Measurements from ENCODE around the gene NOX4. TPM values are rescaled to one million over a fixed set of nuclear protein-coding genes. Genes with fewer than 3 reads are reported as not detected.

NOX4 gene
- total and polyA plus RNA-seq, 10 of the 15 experiments (the other 5 are each of a cell fraction or from before 2014, with no cell fraction given), result not detected

DNA sequence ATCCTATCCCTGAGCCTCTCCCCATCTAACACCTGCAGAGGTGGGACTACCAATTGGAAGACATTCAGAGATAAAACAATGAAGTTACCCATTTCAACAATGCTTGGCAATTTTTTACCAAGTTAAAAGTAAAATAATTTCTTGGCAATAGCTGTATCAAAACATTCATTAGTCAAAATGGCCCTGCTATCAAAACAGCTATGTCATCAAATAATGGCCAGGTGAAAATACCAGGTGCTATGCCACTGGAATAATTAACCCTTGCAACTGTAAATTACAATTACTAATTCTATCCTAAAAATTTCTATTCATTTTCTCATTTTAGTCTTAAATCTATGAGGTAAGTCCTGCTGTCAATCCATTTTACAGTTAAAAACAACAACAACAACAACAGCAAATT is 43.3 kb downstream of the NOX4 start:
- POLR2A ChIA-PET, result no interaction called here
- H3K27ac ChIP-seq (ENCODE audit: control insufficient read depth, insufficient read depth), result no peak overlapping the region
- BruUV-seq (replicated peaks), result no TSS peak
- ATAC-seq (no peak), FAIRE-seq (no peak), DNase-seq (ENCODE audit: low read depth, low spot score) (no peak)
- no peak overlapping the region for H3K4me2 ChIP-seq (ENCODE audit: control insufficient read depth, insufficient read depth)
- no peak overlapping the region for H3K9ac ChIP-seq (ENCODE audit: control insufficient read depth, insufficient read depth, low read length)
- H3K27me3 ChIP-seq (replicated peaks in 1 of 2; ENCODE audit: control insufficient read depth in 2 of 2, insufficient read depth in 2 of 2, low read length in 1 of 2), result no peaks in the 10 kb centered on the region
- no peaks in the 10 kb centered on the region for H4K20me1 ChIP-seq (ENCODE audit: control insufficient read depth, insufficient read depth)
- no peak overlapping the region for H3K4me3 ChIP-seq
- no peaks in the 10 kb centered on the region for H3K4me1 ChIP-seq (ENCODE audit: control insufficient read depth, insufficient read depth, low read length)
- no peaks in the 10 kb centered on the region for H3K36me3 ChIP-seq (ENCODE audit: control insufficient read depth in 2 of 2, insufficient read depth in 2 of 2, low read length in 1 of 2)
- intact Hi-C loops (cut with micrococcal nuclease; ENCODE audit: unreplicated experiment) (no loop called here), in situ Hi-C loops (cut with MboI) (no loop called here)
- no peaks in the 10 kb centered on the region for H3K9me3 ChIP-seq (replicated peaks; ENCODE audit: control insufficient read depth, insufficient read depth, low read length)
- CTCF ChIA-PET, result interaction anchor here (1.0 kb wide), 1 partner anchor 9 kb away, joined by 3 read pairs; no protein-coding TSS in a partner anchor
- SMC1A ChIA-PET (ENCODE audit: uncharacterized antibody, unreplicated experiment), result interaction anchor here (0.8 kb wide), 1 partner anchor 37 kb away, joined by 3 read pairs; no protein-coding TSS in a partner anchor
- no peak for TF ChIP-seq KAT2A (conservative IDR thresholded peaks at IDR 0.05; ENCODE audit: control insufficient read depth, low read depth, low read length)
- no peak for TF ChIP-seq STAT3 (IDR thresholded peaks at IDR 0.05; ENCODE audit: low read depth, low read length)
- TF ChIP-seq MYC (IDR thresholded peaks at IDR 0.05; ENCODE audit: insufficient read depth, insufficient read length, insufficient replicate concordance, low read length, severe bottlenecking), result no peak
- H2AFZ ChIP-seq (ENCODE audit: control insufficient read depth, low read depth, low read length), result no peak overlapping the region
- RAD21 ChIA-PET (ENCODE audit: unreplicated experiment), result no interaction called here
- no peaks in the 10 kb centered on the region for H3K79me2 ChIP-seq (ENCODE audit: control insufficient read depth, insufficient read depth, low read length)

DNA sequence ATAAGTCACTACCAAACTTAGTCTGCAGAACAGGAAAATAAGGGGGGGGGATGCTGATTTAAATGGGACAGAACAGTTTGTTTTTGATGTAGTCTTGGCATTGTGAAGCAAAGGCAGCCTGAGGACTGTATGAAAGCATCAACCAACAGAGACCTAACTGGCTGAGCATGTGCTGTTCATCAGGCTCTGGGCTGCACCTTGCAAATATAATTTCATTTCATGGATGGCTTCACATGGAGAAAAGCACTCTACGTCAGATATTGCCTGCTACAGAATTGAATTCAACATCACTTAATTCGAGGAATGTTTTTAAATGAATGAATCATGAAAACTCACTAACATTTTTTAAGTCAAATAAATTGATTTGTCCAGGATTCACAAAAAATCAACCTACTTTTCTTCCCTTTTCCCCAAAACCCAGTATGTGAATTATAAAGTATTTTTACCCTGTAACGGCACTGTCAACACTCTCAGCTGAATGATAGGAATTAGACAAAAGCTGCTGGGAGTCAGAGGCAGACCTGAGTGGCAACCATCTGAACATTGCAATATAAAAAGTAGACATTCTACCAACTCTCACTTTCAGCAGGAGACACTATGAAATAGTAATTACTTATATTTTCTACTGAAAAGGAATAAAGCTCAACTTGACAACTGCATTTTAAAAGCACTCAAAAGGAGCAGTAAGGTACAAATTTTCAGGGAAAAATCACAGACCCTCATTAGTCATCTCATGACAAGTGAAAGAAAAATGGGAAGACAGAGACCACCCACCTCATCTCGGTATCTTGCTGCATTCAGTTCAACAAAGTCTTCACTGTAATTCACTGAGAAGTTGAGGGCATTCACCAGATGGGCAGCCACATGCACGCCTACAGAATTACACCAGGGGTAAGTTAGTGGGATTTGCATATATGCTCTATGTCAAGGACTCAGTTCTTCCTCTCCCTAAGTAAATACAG is 47.5 kb downstream of the NOX4 start:
- no peaks in the 10 kb centered on the region for H3K9me3 ChIP-seq (replicated peaks; ENCODE audit: control insufficient read depth, insufficient read depth, low read length)
- ChIA-PET SMC1A (ENCODE audit: uncharacterized antibody, unreplicated experiment) (interaction anchor here (1.0 kb wide), 1 partner anchor 265 kb away, joined by 3 read pairs; no protein-coding TSS in a partner anchor), RAD21 (ENCODE audit: unreplicated experiment) (no interaction called here), POLR2A (no interaction called here), CTCF (no interaction called here)
- H3K27ac ChIP-seq (ENCODE audit: control insufficient read depth, insufficient read depth), result no peak overlapping the region
- H3K9ac ChIP-seq (ENCODE audit: control insufficient read depth, insufficient read depth, low read length), result no peak overlapping the region
- ATAC-seq, result no peak
- no peak for FAIRE-seq
- no peaks in the 10 kb centered on the region for H4K20me1 ChIP-seq (ENCODE audit: control insufficient read depth, insufficient read depth)
- BruUV-seq (replicated peaks), result no TSS peak
- no peak overlapping the region for H3K4me2 ChIP-seq (ENCODE audit: control insufficient read depth, insufficient read depth)
- no peak for DNase-seq (ENCODE audit: low read depth, low spot score)
- no peaks in the 10 kb centered on the region for H3K36me3 ChIP-seq (ENCODE audit: control insufficient read depth in 2 of 2, insufficient read depth in 2 of 2, low read length in 1 of 2)
- H3K27me3 ChIP-seq (replicated peaks in 1 of 2; ENCODE audit: control insufficient read depth in 2 of 2, insufficient read depth in 2 of 2, low read length in 1 of 2), result no peaks in the 10 kb centered on the region
- H3K4me3 ChIP-seq, result no peak overlapping the region
- no peak overlapping the region for H2AFZ ChIP-seq (ENCODE audit: control insufficient read depth, low read depth, low read length)
- no peaks in the 10 kb centered on the region for H3K4me1 ChIP-seq (ENCODE audit: control insufficient read depth, insufficient read depth, low read length)
- 6% methylated on average over 5 of the region's 5 CpGs for WGBS (ENCODE audit: insufficient coverage, insufficient replicate concordance, low lambda C conversion rate, missing lambda C conversion rate)
- in situ Hi-C loops (cut with MboI) (no loop called here), intact Hi-C loops (cut with micrococcal nuclease; ENCODE audit: unreplicated experiment) (no loop called here)
- no peaks in the 10 kb centered on the region for H3K79me2 ChIP-seq (ENCODE audit: control insufficient read depth, insufficient read depth, low read length)
- TF ChIP-seq NFXL1 (IDR thresholded peaks at IDR 0.05; ENCODE audit: borderline replicate concordance) (no peak), CEBPB (IDR thresholded peaks at IDR 0.05; ENCODE audit: borderline replicate concordance in 1 of 2, low read depth in 2 of 2, low read length in 2 of 2) (no peak), RCOR1 (conservative IDR thresholded peaks at IDR 0.05; ENCODE audit: low read depth, low read length) (no peak), GATAD2B (conservative IDR thresholded peaks at IDR 0.05; ENCODE audit: low read depth) (no peak)
- TF ChIP-seq, protein P1, sequence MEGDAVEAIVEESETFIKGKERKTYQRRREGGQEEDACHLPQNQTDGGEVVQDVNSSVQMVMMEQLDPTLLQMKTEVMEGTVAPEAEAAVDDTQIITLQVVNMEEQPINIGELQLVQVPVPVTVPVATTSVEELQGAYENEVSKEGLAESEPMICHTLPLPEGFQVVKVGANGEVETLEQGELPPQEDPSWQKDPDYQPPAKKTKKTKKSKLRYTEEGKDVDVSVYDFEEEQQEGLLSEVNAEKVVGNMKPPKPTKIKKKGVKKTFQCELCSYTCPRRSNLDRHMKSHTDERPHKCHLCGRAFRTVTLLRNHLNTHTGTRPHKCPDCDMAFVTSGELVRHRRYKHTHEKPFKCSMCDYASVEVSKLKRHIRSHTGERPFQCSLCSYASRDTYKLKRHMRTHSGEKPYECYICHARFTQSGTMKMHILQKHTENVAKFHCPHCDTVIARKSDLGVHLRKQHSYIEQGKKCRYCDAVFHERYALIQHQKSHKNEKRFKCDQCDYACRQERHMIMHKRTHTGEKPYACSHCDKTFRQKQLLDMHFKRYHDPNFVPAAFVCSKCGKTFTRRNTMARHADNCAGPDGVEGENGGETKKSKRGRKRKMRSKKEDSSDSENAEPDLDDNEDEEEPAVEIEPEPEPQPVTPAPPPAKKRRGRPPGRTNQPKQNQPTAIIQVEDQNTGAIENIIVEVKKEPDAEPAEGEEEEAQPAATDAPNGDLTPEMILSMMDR (IDR thresholded peaks at IDR 0.05 in 2 of 3, conservative IDR thresholded peaks at IDR 0.05 in 1 of 3; ENCODE audit: control insufficient read depth in 2 of 3, extremely low read depth in 1 of 3, insufficient read depth in 1 of 3, low read depth in 3 of 3, low read length in 3 of 3), result no peak
- TF ChIP-seq, protein P2, sequence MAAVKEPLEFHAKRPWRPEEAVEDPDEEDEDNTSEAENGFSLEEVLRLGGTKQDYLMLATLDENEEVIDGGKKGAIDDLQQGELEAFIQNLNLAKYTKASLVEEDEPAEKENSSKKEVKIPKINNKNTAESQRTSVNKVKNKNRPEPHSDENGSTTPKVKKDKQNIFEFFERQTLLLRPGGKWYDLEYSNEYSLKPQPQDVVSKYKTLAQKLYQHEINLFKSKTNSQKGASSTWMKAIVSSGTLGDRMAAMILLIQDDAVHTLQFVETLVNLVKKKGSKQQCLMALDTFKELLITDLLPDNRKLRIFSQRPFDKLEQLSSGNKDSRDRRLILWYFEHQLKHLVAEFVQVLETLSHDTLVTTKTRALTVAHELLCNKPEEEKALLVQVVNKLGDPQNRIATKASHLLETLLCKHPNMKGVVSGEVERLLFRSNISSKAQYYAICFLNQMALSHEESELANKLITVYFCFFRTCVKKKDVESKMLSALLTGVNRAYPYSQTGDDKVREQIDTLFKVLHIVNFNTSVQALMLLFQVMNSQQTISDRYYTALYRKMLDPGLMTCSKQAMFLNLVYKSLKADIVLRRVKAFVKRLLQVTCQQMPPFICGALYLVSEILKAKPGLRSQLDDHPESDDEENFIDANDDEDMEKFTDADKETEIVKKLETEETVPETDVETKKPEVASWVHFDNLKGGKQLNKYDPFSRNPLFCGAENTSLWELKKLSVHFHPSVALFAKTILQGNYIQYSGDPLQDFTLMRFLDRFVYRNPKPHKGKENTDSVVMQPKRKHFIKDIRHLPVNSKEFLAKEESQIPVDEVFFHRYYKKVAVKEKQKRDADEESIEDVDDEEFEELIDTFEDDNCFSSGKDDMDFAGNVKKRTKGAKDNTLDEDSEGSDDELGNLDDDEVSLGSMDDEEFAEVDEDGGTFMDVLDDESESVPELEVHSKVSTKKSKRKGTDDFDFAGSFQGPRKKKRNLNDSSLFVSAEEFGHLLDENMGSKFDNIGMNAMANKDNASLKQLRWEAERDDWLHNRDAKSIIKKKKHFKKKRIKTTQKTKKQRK (IDR thresholded peaks at IDR 0.05; ENCODE audit: low read depth, low read length), result no peak

Measured in GM12878 (cell line).